MCF 10A (cell line): ENCODE results near the gene AGTRAP. TPM values are rescaled to one million over a fixed set of nuclear protein-coding genes. Genes with fewer than 3 reads are reported as not detected.

Source experiments
- BruUV-seq: library from RNA; stranded (reverse); fragments of 400-500 nt; replicated peaks from 2 replicates; lab custom pipeline; 2021; lab: Mats Ljungman, UMichigan
- CTCF ChIA-PET: fragments of 300-600 bp; sonication (Branson Sonifier 250); formaldehyde crosslinking; extraction: SDS; loops from one replicate; lab custom pipeline; 2021; ENCODE audit warnings: antibody characterized with exemption, inconsistent platforms; lab: Yijun Ruan, JAX
- POLR2A ChIA-PET: fragments of 300-600, 350-650 bp; sonication (Branson Sonifier 250); formaldehyde crosslinking; extraction: SDS; loops from one replicate; lab custom pipeline; 2020; ENCODE audit warnings: antibody characterized with exemption, inconsistent platforms; lab: Yijun Ruan, JAX
- DNase-seq: peaks from one replicate; pipeline ENCODE4 v3.0.0-alpha.2; 2018; ENCODE audit not compliant: unreplicated experiment
- H3K27ac Mint-ChIP-seq: one replicate; pipeline ENCODE4 v1.8.0; 2022; ENCODE audit warnings: mild to moderate bottlenecking, low read depth, mixed read lengths; ENCODE audit not compliant: unreplicated experiment
- H3K27me3 Mint-ChIP-seq: one replicate; pipeline ENCODE4 v1.8.0; 2022; ENCODE audit warnings: mixed read lengths; ENCODE audit not compliant: insufficient read depth, unreplicated experiment
- H3K36me3 Mint-ChIP-seq: one replicate; pipeline ENCODE4 v1.8.0; 2022; ENCODE audit warnings: mild to moderate bottlenecking, moderate library complexity, mixed read lengths; ENCODE audit not compliant: insufficient read depth, unreplicated experiment
- H3K4me1 Mint-ChIP-seq: one replicate; pipeline ENCODE4 v1.8.0; 2022; ENCODE audit warnings: mixed read lengths; ENCODE audit not compliant: insufficient read depth, unreplicated experiment
- H3K4me3 Mint-ChIP-seq: one replicate; pipeline ENCODE4 v1.8.0; 2022; ENCODE audit warnings: mild to moderate bottlenecking, moderate library complexity, mixed read lengths; ENCODE audit not compliant: unreplicated experiment
- H3K9me3 Mint-ChIP-seq: one replicate; pipeline ENCODE4 v1.8.0; 2022; ENCODE audit warnings: mixed read lengths; ENCODE audit not compliant: unreplicated experiment
- intact Hi-C: fragments of 100-400 bp; cut with micrococcal nuclease; formaldehyde crosslinking; loops from 2 replicates; pipeline ENCODE4 v1.14.1; 2022
- total RNA-seq: library from RNA; stranded (reverse); gene quantifications from 2 replicates; pipeline ENCODE4 v1.2.3, GENCODE V29; 2022
- TF ChIP-seq, protein P1 (sequence below): fragments of 200-600 bp; IDR thresholded peaks from one replicate; pipeline ENCODE4 v1.8.0; 2022; ENCODE audit warnings: antibody characterized with exemption, mild to moderate bottlenecking; ENCODE audit not compliant: unreplicated experiment

The AGTRAP gene
- total RNA-seq, 1 experiment from 2014 or later = 73.1 TPM

- TF ChIP-seq, protein P1, sequence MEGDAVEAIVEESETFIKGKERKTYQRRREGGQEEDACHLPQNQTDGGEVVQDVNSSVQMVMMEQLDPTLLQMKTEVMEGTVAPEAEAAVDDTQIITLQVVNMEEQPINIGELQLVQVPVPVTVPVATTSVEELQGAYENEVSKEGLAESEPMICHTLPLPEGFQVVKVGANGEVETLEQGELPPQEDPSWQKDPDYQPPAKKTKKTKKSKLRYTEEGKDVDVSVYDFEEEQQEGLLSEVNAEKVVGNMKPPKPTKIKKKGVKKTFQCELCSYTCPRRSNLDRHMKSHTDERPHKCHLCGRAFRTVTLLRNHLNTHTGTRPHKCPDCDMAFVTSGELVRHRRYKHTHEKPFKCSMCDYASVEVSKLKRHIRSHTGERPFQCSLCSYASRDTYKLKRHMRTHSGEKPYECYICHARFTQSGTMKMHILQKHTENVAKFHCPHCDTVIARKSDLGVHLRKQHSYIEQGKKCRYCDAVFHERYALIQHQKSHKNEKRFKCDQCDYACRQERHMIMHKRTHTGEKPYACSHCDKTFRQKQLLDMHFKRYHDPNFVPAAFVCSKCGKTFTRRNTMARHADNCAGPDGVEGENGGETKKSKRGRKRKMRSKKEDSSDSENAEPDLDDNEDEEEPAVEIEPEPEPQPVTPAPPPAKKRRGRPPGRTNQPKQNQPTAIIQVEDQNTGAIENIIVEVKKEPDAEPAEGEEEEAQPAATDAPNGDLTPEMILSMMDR = no peak
- Mint-ChIP-seq H3K27ac (no peak overlapping the region), H3K4me3 (no peak overlapping the region), H3K36me3 (no peaks in the 10 kb centered on the region), H3K27me3 (peaks cover 11% of the 10 kb centered on the region), H3K4me1 (peaks cover 5% of the 10 kb centered on the region), H3K9me3 (no peaks in the 10 kb centered on the region)
- POLR2A ChIA-PET = no interaction called here
- no peak for DNase-seq
- CTCF ChIA-PET = no interaction called here
- no TSS peak for BruUV-seq
- intact Hi-C loops = no loop called here
These were observed 23.7 kb upstream of the AGTRAP start for GRCh38 chr1:11712285-11712684.

DNA sequence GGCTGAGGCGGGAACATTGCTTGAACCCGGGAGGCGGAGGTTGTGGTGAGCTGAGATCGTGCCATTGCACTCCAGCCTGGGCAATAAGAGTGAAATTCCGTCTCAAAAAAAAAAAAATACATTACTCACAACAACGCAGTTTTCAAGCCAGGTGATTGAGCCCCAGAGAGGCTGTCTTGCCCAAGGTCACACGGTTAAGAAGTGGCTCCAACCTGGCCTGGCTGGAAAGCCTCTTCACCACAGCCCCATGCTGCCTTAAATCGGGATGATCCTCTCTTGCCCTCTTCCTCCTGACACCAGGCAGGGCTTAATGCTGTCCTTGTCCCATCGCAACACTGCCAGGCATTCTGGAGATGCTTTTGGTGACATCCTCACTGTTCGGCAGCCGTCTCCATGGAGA, 22.8 kb upstream of the AGTRAP start:
- intact Hi-C loops = no loop called here
- no peaks in the 10 kb centered on the region for H3K4me1 Mint-ChIP-seq
- no TSS peak for BruUV-seq
- no peaks in the 10 kb centered on the region for H3K9me3 Mint-ChIP-seq
- POLR2A ChIA-PET = no interaction called here
- H3K4me3 Mint-ChIP-seq = no peak overlapping the region
- peaks cover 11% of the 10 kb centered on the region for H3K27me3 Mint-ChIP-seq
- no peaks in the 10 kb centered on the region for H3K36me3 Mint-ChIP-seq
- CTCF ChIA-PET = no interaction called here
- DNase-seq = no peak
- TF ChIP-seq, protein P1 = no peak
- no peak overlapping the region for H3K27ac Mint-ChIP-seq

GRCh38 chr1:11714831-11715575, 20.9 kb upstream of the AGTRAP start:
- intact Hi-C loops = loop anchor here (5.0 kb wide), 1 partner anchor 473 kb away; no protein-coding TSS in a partner anchor
- Mint-ChIP-seq H3K27ac (no peak overlapping the region), H3K4me1 (peaks cover 5% of the 10 kb centered on the region), H3K4me3 (no peak overlapping the region), H3K9me3 (no peaks in the 10 kb centered on the region), H3K36me3 (no peaks in the 10 kb centered on the region), H3K27me3 (no peaks in the 10 kb centered on the region)
- POLR2A ChIA-PET = interaction anchor here (0.7 to 1.5 kb wide), 3 partner anchors 15 to 51 kb away, joined by 3 read pairs; partner anchors contain the start of gene FBXO6
- no TSS peak for BruUV-seq
- TF ChIP-seq, protein P1 = no peak
- CTCF ChIA-PET = interaction anchor here (0.9 to 1.5 kb wide), 3 partner anchors 33 to 51 kb away, joined by 3 to 7 read pairs (median 3); partner anchors contain the start of gene FBXO6
- DNase-seq = no peak

DNA sequence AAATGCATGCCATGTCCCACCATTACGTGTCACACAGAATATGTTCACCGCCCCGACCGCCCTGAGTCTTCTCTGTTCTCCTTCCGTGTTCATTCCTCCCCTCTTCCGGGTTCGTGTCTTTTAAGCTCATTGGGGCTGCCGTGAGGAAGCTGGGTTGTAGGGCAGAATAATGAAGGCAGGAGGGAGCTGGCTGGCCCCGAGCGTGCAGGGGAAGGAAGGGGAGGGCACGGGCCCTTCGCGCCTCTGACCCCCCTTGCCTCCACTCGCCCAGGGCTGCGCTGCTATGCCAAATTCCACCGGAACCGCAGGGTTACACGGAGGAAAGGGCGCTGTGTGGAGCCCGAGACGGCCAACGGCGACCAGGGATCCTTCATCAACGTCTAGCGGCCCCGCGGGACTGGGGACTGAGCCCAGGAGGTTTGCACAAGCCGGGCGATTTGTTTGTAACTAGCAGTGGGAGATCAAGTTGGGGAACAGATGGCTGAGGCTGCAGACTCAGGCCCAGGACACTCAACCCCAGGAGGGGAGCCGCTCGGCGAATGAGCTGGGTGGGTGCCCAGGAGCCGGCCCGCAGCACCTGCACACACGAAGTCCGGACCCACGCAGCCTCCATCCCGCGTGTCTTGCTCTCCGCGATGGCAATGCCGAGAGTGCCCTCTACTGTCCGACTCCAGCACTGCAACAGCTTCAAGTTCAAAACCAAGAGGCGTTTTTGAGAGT, 16.5 kb upstream of the AGTRAP start:
- CTCF ChIA-PET = interaction anchor here (0.5 to 4.1 kb wide), 26 partner anchors 9 to 1974 kb away, joined by 3 to 27 read pairs (median 4); partner anchors contain the start of genes AGTRAP, FBXO6 and MAD2L2
- intact Hi-C loops = loop anchor here (1.0 to 5.0 kb wide), 3 partner anchors 55 to 683 kb away; partner anchors contain the start of gene FBXO6
- DNase-seq = peak; percentile 47

More for the DNA sequence above, 16.5 kb upstream of the AGTRAP start:
- H3K4me1 Mint-ChIP-seq = peaks cover 5% of the 10 kb centered on the region
- H3K36me3 Mint-ChIP-seq = no peaks in the 10 kb centered on the region
- no peaks in the 10 kb centered on the region for H3K9me3 Mint-ChIP-seq
- POLR2A ChIA-PET = interaction anchor here (0.6 to 1.6 kb wide), 8 partner anchors 16 to 242 kb away, joined by 3 to 9 read pairs (median 4); partner anchors contain the start of genes AGTRAP, CLCN6, FBXO44 and FBXO6
- no TSS peak for BruUV-seq
- peak overlapping the region; percentile 53 for H3K4me3 Mint-ChIP-seq
- H3K27ac Mint-ChIP-seq = no peak overlapping the region
- TF ChIP-seq, protein P1 = peak; percentile 89
- no peaks in the 10 kb centered on the region for H3K27me3 Mint-ChIP-seq
